ENCODE results near the gene SPATA9.

SPATA9 gene

GRCh38 chr5:95723632-95724369, 41.0 kb upstream of the SPATA9 start:
- CTCF ChIA-PET, result interaction anchor here (0.7 to 0.9 kb wide), 3 partner anchors 50 to 60 kb away, joined by 4 to 5 read pairs (median 4); no protein-coding TSS in a partner anchor

GRCh38 chr5:95721582-95722295, 38.9 kb upstream of the SPATA9 start:
- Histone ChIP-seq H3K27ac (ENCODE audit: extremely low read depth, low read depth, low read length) (no peak overlapping the region), H3K9me3 (ENCODE audit: control insufficient read depth, insufficient read depth, low read depth, low read length) (no peaks in the 10 kb centered on the region), H3K4me3 (ENCODE audit: low read depth, low read length) (no peak overlapping the region), H3K4me1 (ENCODE audit: control insufficient read depth, insufficient read depth, low read length) (peaks cover 3% of the 10 kb centered on the region; the same call in 1 of the 2 replicates), H3K36me3 (ENCODE audit: control insufficient read depth in 2 of 2, insufficient read depth in 1 of 2, low read length in 2 of 2) (no peaks in the 10 kb centered on the region)
- ChIA-PET POLR2A (interaction anchor here (2.0 kb wide), 1 partner anchor 9 kb away, joined by 5 read pairs; the partner anchor contains the start of gene RHOBTB3), CTCF (interaction anchor here (0.7 to 1.2 kb wide), 2 partner anchors 9 to 58 kb away, joined by 3 to 5 read pairs; partner anchors contain the start of gene RHOBTB3)
- TF ChIP-seq ZNF704 (tag by site-specific recombination; IDR thresholded peaks at IDR 0.05) (no peak), ZBTB1 (tag by site-specific recombination; IDR thresholded peaks at IDR 0.05) (no peak), ZNF155 (tag by site-specific recombination; IDR thresholded peaks at IDR 0.05) (no peak), ZNF416 (tag by site-specific recombination; IDR thresholded peaks at IDR 0.05) (no peak), PRDM1 (tag by site-specific recombination; IDR thresholded peaks at IDR 0.05) (peak; percentile 72)

More at GRCh38 chr5:95723632-95724369, 41.0 kb upstream of the SPATA9 start:
- Histone ChIP-seq H3K36me3 (ENCODE audit: control insufficient read depth in 2 of 2, insufficient read depth in 1 of 2, low read length in 2 of 2) (no peaks in the 10 kb centered on the region), H3K4me3 (ENCODE audit: low read depth, low read length) (no peak overlapping the region), H3K27ac (ENCODE audit: extremely low read depth, low read depth, low read length) (no peak overlapping the region), H3K9me3 (ENCODE audit: control insufficient read depth, insufficient read depth, low read depth, low read length) (no peaks in the 10 kb centered on the region), H3K4me1 (ENCODE audit: control insufficient read depth, insufficient read depth, low read length) (peaks cover 3% of the 10 kb centered on the region; the same call in 1 of the 2 replicates)
- POLR2A ChIA-PET, result interaction anchor here (1.1 to 1.7 kb wide), 2 partner anchors 11 to 12 kb away, joined by 3 to 4 read pairs; no protein-coding TSS in a partner anchor
- TF ChIP-seq ZBTB17 (tag by site-specific recombination; IDR thresholded peaks at IDR 0.05) (peak; percentile 34; the same call in 1 of the 2 replicates), TRIM28 (IDR thresholded peaks at IDR 0.05; ENCODE audit: borderline replicate concordance, low read length) (peak; percentile 26; the same call in 1 of the 2 replicates), ZNF768 (tag by site-specific recombination; IDR thresholded peaks at IDR 0.05) (peak; percentile 57; the same call in 1 of the 2 replicates), ZNF501 (tag by site-specific recombination; IDR thresholded peaks at IDR 0.05) (no peak), ZNF664 (tag by site-specific recombination; IDR thresholded peaks at IDR 0.05) (0 out of 2 replicates have a peak, but pooled peaks have one; percentile 14), OSR2 (tag by site-specific recombination; IDR thresholded peaks at IDR 0.05) (peak; percentile 62), ZNF600 (tag by site-specific recombination; IDR thresholded peaks at IDR 0.05) (peak; percentile 89), PRDM1 (tag by site-specific recombination; IDR thresholded peaks at IDR 0.05) (0 out of 2 replicates have a peak, but pooled peaks have one; percentile 12), ZNF37A (tag by site-specific recombination; IDR thresholded peaks at IDR 0.05) (no peak), ZFP69B (tag by site-specific recombination; IDR thresholded peaks at IDR 0.05) (no peak)
- TF ChIP-seq, protein P1, sequence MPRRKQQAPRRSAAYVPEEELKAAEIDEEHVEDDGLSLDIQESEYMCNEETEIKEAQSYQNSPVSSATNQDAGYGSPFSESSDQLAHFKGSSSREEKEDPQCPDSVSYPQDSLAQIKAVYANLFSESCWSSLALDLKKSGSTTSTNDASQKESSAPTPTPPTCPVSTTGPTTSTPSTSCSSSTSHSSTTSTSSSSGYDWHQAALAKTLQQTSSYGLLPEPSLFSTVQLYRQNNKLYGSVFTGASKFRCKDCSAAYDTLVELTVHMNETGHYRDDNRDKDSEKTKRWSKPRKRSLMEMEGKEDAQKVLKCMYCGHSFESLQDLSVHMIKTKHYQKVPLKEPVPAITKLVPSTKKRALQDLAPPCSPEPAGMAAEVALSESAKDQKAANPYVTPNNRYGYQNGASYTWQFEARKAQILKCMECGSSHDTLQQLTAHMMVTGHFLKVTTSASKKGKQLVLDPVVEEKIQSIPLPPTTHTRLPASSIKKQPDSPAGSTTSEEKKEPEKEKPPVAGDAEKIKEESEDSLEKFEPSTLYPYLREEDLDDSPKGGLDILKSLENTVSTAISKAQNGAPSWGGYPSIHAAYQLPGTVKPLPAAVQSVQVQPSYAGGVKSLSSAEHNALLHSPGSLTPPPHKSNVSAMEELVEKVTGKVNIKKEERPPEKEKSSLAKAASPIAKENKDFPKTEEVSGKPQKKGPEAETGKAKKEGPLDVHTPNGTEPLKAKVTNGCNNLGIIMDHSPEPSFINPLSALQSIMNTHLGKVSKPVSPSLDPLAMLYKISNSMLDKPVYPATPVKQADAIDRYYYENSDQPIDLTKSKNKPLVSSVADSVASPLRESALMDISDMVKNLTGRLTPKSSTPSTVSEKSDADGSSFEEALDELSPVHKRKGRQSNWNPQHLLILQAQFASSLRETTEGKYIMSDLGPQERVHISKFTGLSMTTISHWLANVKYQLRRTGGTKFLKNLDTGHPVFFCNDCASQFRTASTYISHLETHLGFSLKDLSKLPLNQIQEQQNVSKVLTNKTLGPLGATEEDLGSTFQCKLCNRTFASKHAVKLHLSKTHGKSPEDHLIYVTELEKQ (tag by site-specific recombination; IDR thresholded peaks at IDR 0.05; ENCODE audit: borderline replicate concordance), result no peak
- TF ChIP-seq, protein P2, sequence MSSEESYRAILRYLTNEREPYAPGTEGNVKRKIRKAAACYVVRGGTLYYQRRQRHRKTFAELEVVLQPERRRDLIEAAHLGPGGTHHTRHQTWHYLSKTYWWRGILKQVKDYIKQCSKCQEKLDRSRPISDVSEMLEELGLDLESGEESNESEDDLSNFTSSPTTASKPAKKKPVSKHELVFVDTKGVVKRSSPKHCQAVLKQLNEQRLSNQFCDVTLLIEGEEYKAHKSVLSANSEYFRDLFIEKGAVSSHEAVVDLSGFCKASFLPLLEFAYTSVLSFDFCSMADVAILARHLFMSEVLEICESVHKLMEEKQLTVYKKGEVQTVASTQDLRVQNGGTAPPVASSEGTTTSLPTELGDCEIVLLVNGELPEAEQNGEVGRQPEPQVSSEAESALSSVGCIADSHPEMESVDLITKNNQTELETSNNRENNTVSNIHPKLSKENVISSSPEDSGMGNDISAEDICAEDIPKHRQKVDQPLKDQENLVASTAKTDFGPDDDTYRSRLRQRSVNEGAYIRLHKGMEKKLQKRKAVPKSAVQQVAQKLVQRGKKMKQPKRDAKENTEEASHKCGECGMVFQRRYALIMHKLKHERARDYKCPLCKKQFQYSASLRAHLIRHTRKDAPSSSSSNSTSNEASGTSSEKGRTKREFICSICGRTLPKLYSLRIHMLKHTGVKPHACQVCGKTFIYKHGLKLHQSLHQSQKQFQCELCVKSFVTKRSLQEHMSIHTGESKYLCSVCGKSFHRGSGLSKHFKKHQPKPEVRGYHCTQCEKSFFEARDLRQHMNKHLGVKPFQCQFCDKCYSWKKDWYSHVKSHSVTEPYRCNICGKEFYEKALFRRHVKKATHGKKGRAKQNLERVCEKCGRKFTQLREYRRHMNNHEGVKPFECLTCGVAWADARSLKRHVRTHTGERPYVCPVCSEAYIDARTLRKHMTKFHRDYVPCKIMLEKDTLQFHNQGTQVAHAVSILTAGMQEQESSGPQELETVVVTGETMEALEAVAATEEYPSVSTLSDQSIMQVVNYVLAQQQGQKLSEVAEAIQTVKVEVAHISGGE (tag by site-specific recombination; conservative IDR thresholded peaks at IDR 0.05; ENCODE audit: low read depth), result 0 out of 2 replicates have a peak, but pooled peaks have one; percentile 20
- TF ChIP-seq, protein P3, sequence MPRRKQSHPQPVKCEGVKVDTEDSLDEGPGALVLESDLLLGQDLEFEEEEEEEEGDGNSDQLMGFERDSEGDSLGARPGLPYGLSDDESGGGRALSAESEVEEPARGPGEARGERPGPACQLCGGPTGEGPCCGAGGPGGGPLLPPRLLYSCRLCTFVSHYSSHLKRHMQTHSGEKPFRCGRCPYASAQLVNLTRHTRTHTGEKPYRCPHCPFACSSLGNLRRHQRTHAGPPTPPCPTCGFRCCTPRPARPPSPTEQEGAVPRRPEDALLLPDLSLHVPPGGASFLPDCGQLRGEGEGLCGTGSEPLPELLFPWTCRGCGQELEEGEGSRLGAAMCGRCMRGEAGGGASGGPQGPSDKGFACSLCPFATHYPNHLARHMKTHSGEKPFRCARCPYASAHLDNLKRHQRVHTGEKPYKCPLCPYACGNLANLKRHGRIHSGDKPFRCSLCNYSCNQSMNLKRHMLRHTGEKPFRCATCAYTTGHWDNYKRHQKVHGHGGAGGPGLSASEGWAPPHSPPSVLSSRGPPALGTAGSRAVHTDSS (tag by site-specific recombination; IDR thresholded peaks at IDR 0.05), result no peak
